ENCODE results near the gene MTMR3.
A peak's percentile ranks its signal among the peaks of the same experiment; 100 is the strongest.

The MTMR3 gene

GRCh38 chr22:29977107-29977506 lies 94.1 kb downstream of the MTMR3 start:
- TF ChIP-seq CTCF (conservative IDR thresholded peaks at IDR 0.05; ENCODE audit: low read depth, low read length): no peak
- H3K4me3 ChIP-seq (ENCODE audit: low read length): no peak overlapping the region
- DNase-seq (ENCODE audit: low read depth): no peak

GRCh38 chr22:29979777-29980321 lies 96.9 kb downstream of the MTMR3 start:
- no peak for TF ChIP-seq CTCF (conservative IDR thresholded peaks at IDR 0.05; ENCODE audit: low read depth, low read length)
- H3K4me3 ChIP-seq (ENCODE audit: low read length): no peak overlapping the region
- DNase-seq (ENCODE audit: low read depth): no peak

- DNase-seq (ENCODE audit: low read depth): no peak
- no peak for TF ChIP-seq CTCF (conservative IDR thresholded peaks at IDR 0.05; ENCODE audit: low read depth, low read length)
- no peak overlapping the region for H3K4me3 ChIP-seq (ENCODE audit: low read length)
Measured at GRCh38 chr22:29983296-29983917, 100.4 kb downstream of the MTMR3 start.

- peak; percentile 13 for DNase-seq (ENCODE audit: low read depth)
- TF ChIP-seq CTCF (conservative IDR thresholded peaks at IDR 0.05; ENCODE audit: low read depth, low read length): no peak
- H3K4me3 ChIP-seq (ENCODE audit: low read length): no peak overlapping the region
Measured at GRCh38 chr22:29985912-29986311, 102.9 kb downstream of the MTMR3 start.

GRCh38 chr22:29987137-29987536 lies 104.2 kb downstream of the MTMR3 start:
- no peak for TF ChIP-seq CTCF (conservative IDR thresholded peaks at IDR 0.05; ENCODE audit: low read depth, low read length)
- H3K4me3 ChIP-seq (ENCODE audit: low read length): no peak overlapping the region
- no peak for DNase-seq (ENCODE audit: low read depth)

- H3K4me3 ChIP-seq (ENCODE audit: low read length): no peak overlapping the region
- DNase-seq (ENCODE audit: low read depth): no peak
- no peak for TF ChIP-seq CTCF (conservative IDR thresholded peaks at IDR 0.05; ENCODE audit: low read depth, low read length)
Measured at GRCh38 chr22:29988719-29989118, 105.7 kb downstream of the MTMR3 start.

- DNase-seq (ENCODE audit: low read depth): no peak
- TF ChIP-seq CTCF (conservative IDR thresholded peaks at IDR 0.05; ENCODE audit: low read depth, low read length): no peak
- H3K4me3 ChIP-seq (ENCODE audit: low read length): no peak overlapping the region
Measured at GRCh38 chr22:29989446-29989845, 106.5 kb downstream of the MTMR3 start.

Measured in retinal pigment epithelial cell (primary cell).